GM19043 (cell line): ENCODE measurements around the gene IRS1.

Source experiments
- ATAC-seq: cut with Tn5 transposase; IDR thresholded peaks from one replicate; pipeline ENCODE4 v1.9.1; 2021; ENCODE audit warnings: low read depth; ENCODE audit not compliant: unreplicated experiment

Gene IRS1

GRCh38 chr2:226791487-226792081, 8.0 kb downstream of the IRS1 start:
- ATAC-seq, result peak; percentile 98

GRCh38 chr2:226791056-226791486, 8.5 kb downstream of the IRS1 start:
- ATAC-seq, result peak; percentile 52

GRCh38 chr2:226790431-226790830, 9.2 kb downstream of the IRS1 start:
- ATAC-seq, result no peak

- ATAC-seq, result no peak
These were observed 9.6 kb downstream of the IRS1 start for GRCh38 chr2:226790011-226790410.

GRCh38 chr2:226788881-226789490, 10.6 kb downstream of the IRS1 start:
- no peak for ATAC-seq

GRCh38 chr2:226788064-226788463, 11.6 kb downstream of the IRS1 start:
- ATAC-seq, result no peak

GRCh38 chr2:226783885-226784284, 15.7 kb downstream of the IRS1 start:
- no peak for ATAC-seq

- no peak for ATAC-seq
These were observed 17.4 kb downstream of the IRS1 start for GRCh38 chr2:226782092-226782713.

- no peak for ATAC-seq
These were observed 19.2 kb downstream of the IRS1 start for GRCh38 chr2:226780431-226780830.

GRCh38 chr2:226777611-226778010, 22.0 kb downstream of the IRS1 start:
- no peak for ATAC-seq

- no peak for ATAC-seq
These were observed 23.5 kb downstream of the IRS1 start for GRCh38 chr2:226776104-226776503.

GRCh38 chr2:226775032-226775509, 24.5 kb downstream of the IRS1 start:
- no peak for ATAC-seq

GRCh38 chr2:226773291-226773690, 26.3 kb downstream of the IRS1 start:
- ATAC-seq, result peak; percentile 23

GRCh38 chr2:226772389-226773179, 27.0 kb downstream of the IRS1 start:
- ATAC-seq, result peak; percentile 96

- ATAC-seq, result no peak
These were observed 28.6 kb downstream of the IRS1 start for GRCh38 chr2:226771067-226771466.

GRCh38 chr2:226767056-226767813, 32.4 kb downstream of the IRS1 start:
- ATAC-seq, result no peak

GRCh38 chr2:226766352-226767055, 33.1 kb downstream of the IRS1 start:
- ATAC-seq, result no peak

GRCh38 chr2:226763320-226763719, 36.3 kb downstream of the IRS1 start:
- ATAC-seq, result no peak

GRCh38 chr2:226761195-226761583, 38.4 kb downstream of the IRS1 start:
- no peak for ATAC-seq
